Lung (tissue), 12 donors: ENCODE data around the gene PTTG1IP. TPM values are rescaled to one million over a fixed set of nuclear protein-coding genes. Genes with fewer than 3 reads are reported as not detected.

Experiments
- ATAC-seq: fragments of 200-7000 bp; cut with Tn5 transposase; one replicate; pipeline ENCODE4 v1.9.1; 2020; ENCODE audit warnings: moderate number of reproducible peaks; ENCODE audit not compliant: insufficient read depth, low FRiP score
- DNase-seq, 3 donors: peaks; one replicate each; pipeline ENCODE4 v3.0.0-alpha.2; 2013 to 2017
- H3K27ac ChIP-seq, 2 donors: one replicate each; pipeline ENCODE4 v1.5.1; 2013; ENCODE audit warnings: mild to moderate bottlenecking in 2 of 2, moderate library complexity in 2 of 2, control low read depth in 1 of 2, inconsistent platforms in 1 of 2, low read depth in 1 of 2, low read length in 1 of 2
- H3K27me3 ChIP-seq, 3 donors: one replicate each; pipeline ENCODE4 v1.5.1; 2013; ENCODE audit warnings: low read length in 2 of 3; ENCODE audit not compliant: control insufficient read depth in 3 of 3, insufficient read depth in 3 of 3
- H3K36me3 ChIP-seq, 4 donors: one replicate each; pipeline ENCODE4 v1.5.1; 2013; ENCODE audit warnings: low read length in 4 of 4, mild to moderate bottlenecking in 1 of 4, moderate library complexity in 1 of 4; ENCODE audit not compliant: control insufficient read depth in 4 of 4, insufficient read depth in 4 of 4
- H3K4me1 ChIP-seq, 5 donors: one replicate each; pipeline ENCODE4 v1.5.1; 2013; ENCODE audit warnings: low read length in 5 of 5, mild to moderate bottlenecking in 2 of 5, moderate library complexity in 1 of 5; ENCODE audit not compliant: control insufficient read depth in 5 of 5, insufficient read depth in 5 of 5
- H3K4me3 ChIP-seq: one replicate; pipeline ENCODE4 v1.5.1; 2013; ENCODE audit warnings: mild to moderate bottlenecking, control low read depth, moderate library complexity
- H3K9ac ChIP-seq, 2 donors: one replicate each; pipeline ENCODE4 v1.5.1; 2013; ENCODE audit warnings: low read length in 2 of 2, control low read depth in 1 of 2; ENCODE audit not compliant: insufficient read depth in 1 of 2
- H3K9me3 ChIP-seq, 4 donors: one replicate each; pipeline ENCODE4 v1.5.1; 2013; ENCODE audit warnings: low read length in 3 of 4, mild to moderate bottlenecking in 1 of 4, moderate library complexity in 1 of 4; ENCODE audit not compliant: control insufficient read depth in 4 of 4, insufficient read depth in 3 of 4
- WGBS, 2 donors: extraction: QIAGEN DNeasy Blood & Tissue Kit; methylation state at CpG; one replicate each; pipeline ENCODE4 v1.1.7; 2013; 5-methylcytosine and 5-hydroxymethylcytosine counted together
- polyA plus RNA-seq, 2 donors: library from polyadenylated mRNA; stranded (reverse); fragments of 200-250 nt; gene quantifications; one replicate each; pipeline ENCODE4 v1.2.1, GENCODE V29; 2013
- total RNA-seq, 2 donors: library from RNA; depleted of rRNA in 1 of 2; stranded (reverse); fragments of >200 nt in 1 of 2; gene quantifications; one replicate each; pipeline ENCODE4 v1.2.1, GENCODE V29; 2014 to 2021
- TF ChIP-seq, protein P1 (sequence below): IDR thresholded peaks from 2 replicates; pipeline ENCODE4 v1.5.1; 2012; ENCODE audit warnings: mild to moderate bottlenecking; ENCODE audit errors: control extremely low read depth, extremely low read depth
- donor health status: control.
- donor health status: control.
- donor health status: Bipolar disorder and iron deficiency.
- donor health status: healthy.
- donor health status: DM: yes; HTN: yes; CAD: no.

Gene PTTG1IP
- total and polyA plus RNA-seq, 4 donors = 139 to 247 (median 226) TPM

DNA sequence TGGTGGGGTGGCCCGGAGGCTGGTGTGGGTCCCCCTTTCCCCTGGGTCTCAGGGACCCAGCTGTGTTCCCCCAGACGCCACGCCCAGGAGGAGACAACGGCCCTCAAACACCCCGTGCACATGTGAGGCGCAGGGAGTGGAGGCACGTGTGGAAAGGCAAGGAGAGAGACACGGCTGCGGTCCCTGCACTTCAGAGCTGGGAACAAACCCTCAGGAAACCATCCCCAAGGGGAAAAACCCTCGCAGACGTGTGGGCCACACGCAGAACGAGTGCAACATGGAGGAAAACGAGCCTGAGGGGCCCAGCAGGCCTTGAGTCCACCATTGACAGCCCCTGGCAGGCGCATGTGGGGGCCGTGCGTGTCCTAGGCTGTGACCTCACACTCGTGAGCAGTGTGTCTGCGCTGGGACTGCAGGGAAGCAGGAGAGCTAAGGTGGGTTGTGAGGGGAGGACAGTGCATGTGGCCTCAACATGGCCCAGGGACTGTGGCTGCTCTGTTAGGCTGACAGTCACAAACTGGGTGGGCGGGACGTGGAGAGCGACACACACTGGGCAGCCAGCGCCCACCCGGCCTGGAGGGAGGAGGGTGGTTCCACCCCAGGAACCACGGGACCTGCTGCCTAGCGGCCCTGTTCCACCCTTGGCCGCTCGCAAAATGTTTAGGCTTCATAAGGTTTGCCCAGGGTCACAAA lies 27.2 kb upstream of the PTTG1IP start:
- TF ChIP-seq, protein P1, sequence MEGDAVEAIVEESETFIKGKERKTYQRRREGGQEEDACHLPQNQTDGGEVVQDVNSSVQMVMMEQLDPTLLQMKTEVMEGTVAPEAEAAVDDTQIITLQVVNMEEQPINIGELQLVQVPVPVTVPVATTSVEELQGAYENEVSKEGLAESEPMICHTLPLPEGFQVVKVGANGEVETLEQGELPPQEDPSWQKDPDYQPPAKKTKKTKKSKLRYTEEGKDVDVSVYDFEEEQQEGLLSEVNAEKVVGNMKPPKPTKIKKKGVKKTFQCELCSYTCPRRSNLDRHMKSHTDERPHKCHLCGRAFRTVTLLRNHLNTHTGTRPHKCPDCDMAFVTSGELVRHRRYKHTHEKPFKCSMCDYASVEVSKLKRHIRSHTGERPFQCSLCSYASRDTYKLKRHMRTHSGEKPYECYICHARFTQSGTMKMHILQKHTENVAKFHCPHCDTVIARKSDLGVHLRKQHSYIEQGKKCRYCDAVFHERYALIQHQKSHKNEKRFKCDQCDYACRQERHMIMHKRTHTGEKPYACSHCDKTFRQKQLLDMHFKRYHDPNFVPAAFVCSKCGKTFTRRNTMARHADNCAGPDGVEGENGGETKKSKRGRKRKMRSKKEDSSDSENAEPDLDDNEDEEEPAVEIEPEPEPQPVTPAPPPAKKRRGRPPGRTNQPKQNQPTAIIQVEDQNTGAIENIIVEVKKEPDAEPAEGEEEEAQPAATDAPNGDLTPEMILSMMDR = no peak
- no peak for ATAC-seq
- no peak for DNase-seq
- no peak overlapping the region for H3K9ac ChIP-seq
- H3K9me3 ChIP-seq = peaks cover 0 to 4% (median 0%) of the 10 kb centered on the region in 4 donors
- peaks cover 0 to 10% (median 0%) of the 10 kb centered on the region in 3 donors for H3K27me3 ChIP-seq
- no peak overlapping the region for H3K27ac ChIP-seq
- WGBS, 2 donors = 83 to 94% methylated on average over 28 of the region's 28 CpGs
- peaks cover 0 to 18% (median 0%) of the 10 kb centered on the region in 5 donors for H3K4me1 ChIP-seq
- H3K4me3 ChIP-seq = no peak overlapping the region
- H3K36me3 ChIP-seq = peaks cover 0 to 15% (median 0%) of the 10 kb centered on the region in 4 donors

DNA sequence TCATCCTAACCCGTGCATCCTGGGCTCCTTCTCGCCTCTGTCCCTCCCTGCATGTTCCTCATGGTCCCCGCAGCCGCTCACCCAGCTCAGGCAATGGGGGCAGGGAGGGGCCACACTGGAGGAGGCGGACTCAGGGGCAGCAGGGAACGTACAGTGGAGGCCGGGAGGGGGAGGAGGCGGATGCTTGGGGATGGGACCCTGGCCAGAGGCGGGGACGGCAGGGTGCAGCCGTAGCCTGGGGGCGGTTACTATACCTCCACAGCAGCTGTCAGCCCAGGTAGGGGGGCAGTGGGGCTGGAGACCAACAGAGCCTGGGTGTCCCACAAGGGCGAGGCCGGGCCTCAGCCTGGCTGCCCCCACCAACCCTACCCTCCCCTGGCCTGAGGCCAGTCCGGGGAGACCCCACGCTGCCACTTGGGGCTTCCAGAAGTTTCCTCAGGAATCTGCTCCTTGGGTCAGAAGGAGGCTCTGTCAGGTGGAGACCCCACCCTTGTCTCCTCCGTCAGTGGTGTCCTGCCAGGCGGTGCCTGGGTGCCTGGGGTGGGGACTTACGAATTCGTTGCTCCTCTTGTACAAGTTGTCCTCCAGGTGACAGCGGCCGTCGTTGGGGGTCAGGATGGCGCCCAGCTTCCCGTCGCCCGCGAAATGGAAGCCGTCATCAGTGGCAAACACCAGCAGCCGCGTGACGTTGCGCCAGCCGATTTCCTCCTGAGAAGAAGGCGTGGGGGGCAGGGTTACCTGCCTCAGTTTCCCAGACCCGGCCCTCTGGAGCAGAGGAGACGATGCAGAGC lies 26.5 kb upstream of the PTTG1IP start:
- DNase-seq = no peak
- H3K36me3 ChIP-seq = peaks cover 0 to 15% (median 0%) of the 10 kb centered on the region in 4 donors
- WGBS, 2 donors = 89 to 91% methylated on average over 37 of the region's 37 CpGs

GRCh38 chr21:44898851-44899767 lies 25.6 kb upstream of the PTTG1IP start:
- TF ChIP-seq, protein P1 = no peak
- DNase-seq (no peak), ATAC-seq (no peak)
- no peak overlapping the region for H3K9ac ChIP-seq
- H3K4me1 ChIP-seq = peaks cover 0 to 18% (median 0%) of the 10 kb centered on the region in 5 donors
- 83 to 91% methylated on average over 49 of the region's 49 CpGs for WGBS, 2 donors
- peaks cover 0 to under 1% (median 0%) of the 10 kb centered on the region in 4 donors for H3K9me3 ChIP-seq
- peaks cover 0 to 5% (median 0%) of the 10 kb centered on the region in 3 donors for H3K27me3 ChIP-seq
- no peak overlapping the region for H3K4me3 ChIP-seq
- peaks cover 0 to 18% (median 0%) of the 10 kb centered on the region in 4 donors for H3K36me3 ChIP-seq
- H3K27ac ChIP-seq = no peak overlapping the region

More for the DNA sequence above, 26.5 kb upstream of the PTTG1IP start:
- H3K27me3 ChIP-seq = peaks cover 0 to 10% (median 0%) of the 10 kb centered on the region in 3 donors
- H3K9ac ChIP-seq = no peak overlapping the region
- H3K9me3 ChIP-seq = peaks cover 0 to 4% (median 0%) of the 10 kb centered on the region in 4 donors
- no peak for ATAC-seq
- TF ChIP-seq, protein P1 = no peak
- no peak overlapping the region for H3K4me3 ChIP-seq
- no peak overlapping the region for H3K27ac ChIP-seq
- H3K4me1 ChIP-seq = peaks cover 0 to 18% (median 0%) of the 10 kb centered on the region in 5 donors
